Measurements from ENCODE around the gene EFNA5.
A peak's percentile ranks its signal among the peaks of the same experiment; 100 is the strongest.

Gene EFNA5

GRCh38 chr5:107533910-107534876 is 136.5 kb downstream of the EFNA5 start (continued):
- TF ChIP-seq ZNF513 (tag by site-specific recombination; IDR thresholded peaks at IDR 0.05), result no peak; the same call in 1 of the 2 replicates
- no peak for TF ChIP-seq ZNF292 (tag by site-specific recombination; IDR thresholded peaks at IDR 0.05; ENCODE audit: borderline replicate concordance, low read depth)
- TF ChIP-seq OSR2 (tag by site-specific recombination; IDR thresholded peaks at IDR 0.05), result peak; percentile 97
- TF ChIP-seq ZNF324 (tag by site-specific recombination; IDR thresholded peaks at IDR 0.05), result 0 out of 2 replicates have a peak, but pooled peaks have one; percentile 20
- TF ChIP-seq RBAK (tag by site-specific recombination; IDR thresholded peaks at IDR 0.05), result no peak
- TF ChIP-seq ZNF202 (tag by site-specific recombination; IDR thresholded peaks at IDR 0.05; ENCODE audit: borderline replicate concordance), result no peak
- peak; percentile 94 for TF ChIP-seq BCL6B (tag by site-specific recombination; IDR thresholded peaks at IDR 0.05)
- peak; percentile 97 for TF ChIP-seq PRDM6 (tag by site-specific recombination; IDR thresholded peaks at IDR 0.05)
- no peak for TF ChIP-seq ZNF335 (tag by site-specific recombination; conservative IDR thresholded peaks at IDR 0.05)
- no peak for TF ChIP-seq CTCF (tag by site-specific recombination; IDR thresholded peaks at IDR 0.05)
- TF ChIP-seq ZNF792 (tag by site-specific recombination; IDR thresholded peaks at IDR 0.05), result no peak
- TF ChIP-seq ZNF133 (tag by site-specific recombination; IDR thresholded peaks at IDR 0.05), result no peak
- peak; percentile 88 for TF ChIP-seq ZNF18 (tag by site-specific recombination; IDR thresholded peaks at IDR 0.05)
- TF ChIP-seq ZNF639 (tag by site-specific recombination; IDR thresholded peaks at IDR 0.05), result peak; percentile 27; the same call in 1 of the 2 replicates
- TF ChIP-seq TCF7L2 (IDR thresholded peaks at IDR 0.05; ENCODE audit: borderline replicate concordance, low read depth, low read length), result peak; percentile 85; the same call in 1 of the 2 replicates
- no peak for TF ChIP-seq GLI4 (tag by site-specific recombination; IDR thresholded peaks at IDR 0.05)
- peak; percentile 34; the same call in 1 of the 2 replicates for TF ChIP-seq ATF2 (tag by site-specific recombination; IDR thresholded peaks at IDR 0.05; ENCODE audit: low read depth)
- no peak for TF ChIP-seq ZNF121 (tag by site-specific recombination; IDR thresholded peaks at IDR 0.05)
- no peak for TF ChIP-seq ZNF747 (tag by site-specific recombination; IDR thresholded peaks at IDR 0.05)
- TF ChIP-seq ZNF416 (tag by site-specific recombination; IDR thresholded peaks at IDR 0.05), result no peak
- TF ChIP-seq YY1 (tag by site-specific recombination; IDR thresholded peaks at IDR 0.05), result 0 out of 2 replicates have a peak, but pooled peaks have one; percentile 24
- TF ChIP-seq KLF1 (tag by site-specific recombination; IDR thresholded peaks at IDR 0.05), result no peak
- TF ChIP-seq HOXA7 (CRISPR knock-in tag; IDR thresholded peaks at IDR 0.05; ENCODE audit: borderline replicate concordance), result no peak
- peak; percentile 88 for TF ChIP-seq ZNF10 (tag by site-specific recombination; IDR thresholded peaks at IDR 0.05)
- TF ChIP-seq SP3 (tag by site-specific recombination; IDR thresholded peaks at IDR 0.05), result 0 out of 2 replicates have a peak, but pooled peaks have one; percentile 23
- peak; percentile 80; the same call in 1 of the 2 replicates for TF ChIP-seq KLF7 (tag by site-specific recombination; IDR thresholded peaks at IDR 0.05; ENCODE audit: borderline replicate concordance)
- no peak for TF ChIP-seq MYNN (tag by site-specific recombination; IDR thresholded peaks at IDR 0.05; ENCODE audit: borderline replicate concordance)
- peak; percentile 48 for TF ChIP-seq ZNF394 (tag by site-specific recombination; IDR thresholded peaks at IDR 0.05; ENCODE audit: borderline replicate concordance)

Measured in HEK293 (cell line).